Measurements from ENCODE around the gene RGS1. TPM values are rescaled to one million over a fixed set of nuclear protein-coding genes. Genes with fewer than 3 reads are reported as not detected.

Gene RGS1
- polyA plus RNA-seq, 1 of the 3 experiments (the other 2 are of a cell fraction) = 0.12 TPM

DNA sequence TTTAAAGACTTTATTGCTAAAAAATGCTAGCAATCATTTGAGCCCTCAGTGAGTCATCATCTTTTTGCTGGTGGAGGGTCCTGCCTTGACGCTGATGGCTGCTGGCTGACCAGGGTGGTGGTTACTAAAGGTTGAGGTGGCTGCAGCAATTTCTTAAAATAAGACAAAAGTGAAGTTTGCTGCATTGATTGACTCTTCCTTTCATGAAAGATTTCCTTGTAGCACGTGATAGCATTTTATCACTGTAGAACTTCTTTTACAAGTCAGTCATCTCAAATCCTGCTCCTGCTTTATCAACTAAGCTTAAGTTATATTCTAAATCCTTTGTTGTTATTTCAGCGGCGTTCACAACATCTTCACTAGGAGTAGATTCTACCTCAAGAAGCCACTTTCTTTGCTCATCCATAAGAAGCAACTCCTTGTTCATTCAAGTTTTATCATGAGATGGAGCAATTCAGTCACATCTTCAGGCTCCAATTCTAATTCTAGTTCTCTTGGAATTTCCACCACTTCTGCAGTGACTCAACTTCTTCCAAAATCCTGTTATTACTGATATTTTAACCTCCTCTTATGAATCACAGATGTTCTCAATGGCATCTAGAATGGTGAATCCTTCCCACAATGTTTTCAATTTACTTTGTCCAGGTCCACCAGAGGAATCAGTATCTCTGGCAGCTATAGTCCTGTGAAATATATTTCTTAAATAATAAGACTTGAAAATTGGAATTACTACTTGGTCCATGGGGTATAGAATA is 17.6 kb upstream of the RGS1 start (continued):
- TF ChIP-seq, protein P1, sequence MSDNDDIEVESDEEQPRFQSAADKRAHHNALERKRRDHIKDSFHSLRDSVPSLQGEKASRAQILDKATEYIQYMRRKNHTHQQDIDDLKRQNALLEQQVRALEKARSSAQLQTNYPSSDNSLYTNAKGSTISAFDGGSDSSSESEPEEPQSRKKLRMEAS (IDR thresholded peaks at IDR 0.05; ENCODE audit: low read depth) = no peak
- TF ChIP-seq EZH2phosphoT487 (IDR thresholded peaks at IDR 0.05; ENCODE audit: borderline replicate concordance, low read depth) = no peak
- TF ChIP-seq GABPA (IDR thresholded peaks at IDR 0.05; ENCODE audit: low read depth) = no peak
- no peak for TF ChIP-seq RAD21 (IDR thresholded peaks at IDR 0.05; ENCODE audit: low read length)
- TF ChIP-seq NRF1 (IDR thresholded peaks at IDR 0.05; ENCODE audit: low read depth, low read length) = no peak
- peak; percentile 21; the same call in 1 of the 2 replicates for TF ChIP-seq JUND (IDR thresholded peaks at IDR 0.05)
- TF ChIP-seq ELF1 (IDR thresholded peaks at IDR 0.05) = no peak
- TF ChIP-seq, protein P2, sequence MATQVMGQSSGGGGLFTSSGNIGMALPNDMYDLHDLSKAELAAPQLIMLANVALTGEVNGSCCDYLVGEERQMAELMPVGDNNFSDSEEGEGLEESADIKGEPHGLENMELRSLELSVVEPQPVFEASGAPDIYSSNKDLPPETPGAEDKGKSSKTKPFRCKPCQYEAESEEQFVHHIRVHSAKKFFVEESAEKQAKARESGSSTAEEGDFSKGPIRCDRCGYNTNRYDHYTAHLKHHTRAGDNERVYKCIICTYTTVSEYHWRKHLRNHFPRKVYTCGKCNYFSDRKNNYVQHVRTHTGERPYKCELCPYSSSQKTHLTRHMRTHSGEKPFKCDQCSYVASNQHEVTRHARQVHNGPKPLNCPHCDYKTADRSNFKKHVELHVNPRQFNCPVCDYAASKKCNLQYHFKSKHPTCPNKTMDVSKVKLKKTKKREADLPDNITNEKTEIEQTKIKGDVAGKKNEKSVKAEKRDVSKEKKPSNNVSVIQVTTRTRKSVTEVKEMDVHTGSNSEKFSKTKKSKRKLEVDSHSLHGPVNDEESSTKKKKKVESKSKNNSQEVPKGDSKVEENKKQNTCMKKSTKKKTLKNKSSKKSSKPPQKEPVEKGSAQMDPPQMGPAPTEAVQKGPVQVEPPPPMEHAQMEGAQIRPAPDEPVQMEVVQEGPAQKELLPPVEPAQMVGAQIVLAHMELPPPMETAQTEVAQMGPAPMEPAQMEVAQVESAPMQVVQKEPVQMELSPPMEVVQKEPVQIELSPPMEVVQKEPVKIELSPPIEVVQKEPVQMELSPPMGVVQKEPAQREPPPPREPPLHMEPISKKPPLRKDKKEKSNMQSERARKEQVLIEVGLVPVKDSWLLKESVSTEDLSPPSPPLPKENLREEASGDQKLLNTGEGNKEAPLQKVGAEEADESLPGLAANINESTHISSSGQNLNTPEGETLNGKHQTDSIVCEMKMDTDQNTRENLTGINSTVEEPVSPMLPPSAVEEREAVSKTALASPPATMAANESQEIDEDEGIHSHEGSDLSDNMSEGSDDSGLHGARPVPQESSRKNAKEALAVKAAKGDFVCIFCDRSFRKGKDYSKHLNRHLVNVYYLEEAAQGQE (IDR thresholded peaks at IDR 0.05; ENCODE audit: low read depth, low read length) = no peak
- TF ChIP-seq, protein P3, sequence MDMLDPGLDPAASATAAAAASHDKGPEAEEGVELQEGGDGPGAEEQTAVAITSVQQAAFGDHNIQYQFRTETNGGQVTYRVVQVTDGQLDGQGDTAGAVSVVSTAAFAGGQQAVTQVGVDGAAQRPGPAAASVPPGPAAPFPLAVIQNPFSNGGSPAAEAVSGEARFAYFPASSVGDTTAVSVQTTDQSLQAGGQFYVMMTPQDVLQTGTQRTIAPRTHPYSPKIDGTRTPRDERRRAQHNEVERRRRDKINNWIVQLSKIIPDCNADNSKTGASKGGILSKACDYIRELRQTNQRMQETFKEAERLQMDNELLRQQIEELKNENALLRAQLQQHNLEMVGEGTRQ (IDR thresholded peaks at IDR 0.05; ENCODE audit: borderline replicate concordance, low read depth, low read length) = no peak
- no peak for TF ChIP-seq RFX5 (IDR thresholded peaks at IDR 0.05; ENCODE audit: low read length)
- no peak; the same call in 1 of the 2 replicates for TF ChIP-seq POLR2AphosphoS5 (IDR thresholded peaks at IDR 0.05; ENCODE audit: low read depth, low read length)
- no peak for TF ChIP-seq SMC3 (IDR thresholded peaks at IDR 0.05; ENCODE audit: low read depth, low read length)
- TF ChIP-seq NFIC (IDR thresholded peaks at IDR 0.05; ENCODE audit: borderline replicate concordance) = peak; percentile 40; the same call in 1 of the 2 replicates
- TF ChIP-seq, protein P4, sequence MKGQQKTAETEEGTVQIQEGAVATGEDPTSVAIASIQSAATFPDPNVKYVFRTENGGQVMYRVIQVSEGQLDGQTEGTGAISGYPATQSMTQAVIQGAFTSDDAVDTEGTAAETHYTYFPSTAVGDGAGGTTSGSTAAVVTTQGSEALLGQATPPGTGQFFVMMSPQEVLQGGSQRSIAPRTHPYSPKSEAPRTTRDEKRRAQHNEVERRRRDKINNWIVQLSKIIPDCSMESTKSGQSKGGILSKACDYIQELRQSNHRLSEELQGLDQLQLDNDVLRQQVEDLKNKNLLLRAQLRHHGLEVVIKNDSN (IDR thresholded peaks at IDR 0.05; ENCODE audit: borderline replicate concordance, low read depth) = no peak

Measured in SK-N-SH (cell line).